NB4 (cell line): ENCODE measurements around the gene PLPPR1.

Experiments
- CTCF ChIP-seq: IDR thresholded peaks from one replicate; pipeline ENCODE4 v1.5.1; 2012; ENCODE audit warnings: low read depth, low read length
- MYC ChIP-seq: IDR thresholded peaks from 2 replicates; pipeline ENCODE4 v1.6.1; 2011; ENCODE audit warnings: low read depth, low read length
- POLR2A ChIP-seq: IDR thresholded peaks from 2 replicates; pipeline ENCODE4 v1.6.1; 2011; ENCODE audit warnings: mild to moderate bottlenecking; ENCODE audit not compliant: insufficient read length; ENCODE audit errors: extremely low read depth

- TF ChIP-seq POLR2A (no peak), MYC (no peak), CTCF (no peak)
These were observed 308.7 kb downstream of the PLPPR1 start for GRCh38 chr9:101337237-101337636.
